IPS DF 6.9 (cell line): ENCODE measurements around the gene MIAT.

Experiments
- DNase-seq: peaks from one replicate; pipeline ENCODE4 v3.0.0-alpha.2; 2013; ENCODE audit warnings: low read depth, low spot score
- H3K27ac ChIP-seq: one replicate; pipeline ENCODE4 v1.5.1; 2013; ENCODE audit warnings: low read length, control low read depth
- H3K27me3 ChIP-seq: 2 replicates; pipeline ENCODE4 v1.6.1; 2013; ENCODE audit warnings: mild to moderate bottlenecking, low read length; ENCODE audit not compliant: control insufficient read depth, insufficient read depth
- H3K36me3 ChIP-seq: 2 replicates; pipeline ENCODE4 v1.6.1; 2013; ENCODE audit warnings: low read length; ENCODE audit not compliant: control insufficient read depth, insufficient read depth
- H3K4me1 ChIP-seq: 2 replicates; pipeline ENCODE4 v1.6.1; 2013; ENCODE audit warnings: low read length; ENCODE audit not compliant: control insufficient read depth, insufficient read depth
- H3K4me3 ChIP-seq: 2 replicates; pipeline ENCODE4 v1.5.1; 2013; ENCODE audit warnings: mild to moderate bottlenecking, low read length
- H3K9me3 ChIP-seq: 2 replicates; pipeline ENCODE4 v1.6.1; 2013; ENCODE audit warnings: low read length, inconsistent platforms; ENCODE audit not compliant: control insufficient read depth, insufficient read depth
- WGBS: extraction: QIAGEN DNeasy Blood & Tissue Kit; methylation state at CpG from one replicate; pipeline ENCODE4 v1.1.7; 2013; ENCODE audit warnings: mixed read lengths, missing lambda C conversion rate; ENCODE audit not compliant: insufficient read length, insufficient coverage; 5-methylcytosine and 5-hydroxymethylcytosine counted together

MIAT gene

GRCh38 chr22:26679003-26679629 lies 21.7 kb downstream of the MIAT start:
- WGBS, result no CpG with 5 or more reads among the region's 9 CpGs
- Histone ChIP-seq H3K27ac (no peak overlapping the region), H3K9me3 (no peaks in the 10 kb centered on the region), H3K4me1 (peaks cover 5% of the 10 kb centered on the region; the same call in 1 of the 2 replicates), H3K4me3 (no peak overlapping the region), H3K27me3 (no peaks in the 10 kb centered on the region), H3K36me3 (no peaks in the 10 kb centered on the region)
- DNase-seq, result peak; percentile 83

GRCh38 chr22:26680485-26680884 lies 23.1 kb downstream of the MIAT start:
- Histone ChIP-seq H3K9me3 (no peaks in the 10 kb centered on the region), H3K4me1 (peaks cover 5% of the 10 kb centered on the region; the same call in 1 of the 2 replicates), H3K4me3 (no peak overlapping the region), H3K27ac (no peak overlapping the region), H3K27me3 (no peaks in the 10 kb centered on the region), H3K36me3 (no peaks in the 10 kb centered on the region)
- no peak for DNase-seq
- no CpG with 5 or more reads among the region's 3 CpGs for WGBS

DNA sequence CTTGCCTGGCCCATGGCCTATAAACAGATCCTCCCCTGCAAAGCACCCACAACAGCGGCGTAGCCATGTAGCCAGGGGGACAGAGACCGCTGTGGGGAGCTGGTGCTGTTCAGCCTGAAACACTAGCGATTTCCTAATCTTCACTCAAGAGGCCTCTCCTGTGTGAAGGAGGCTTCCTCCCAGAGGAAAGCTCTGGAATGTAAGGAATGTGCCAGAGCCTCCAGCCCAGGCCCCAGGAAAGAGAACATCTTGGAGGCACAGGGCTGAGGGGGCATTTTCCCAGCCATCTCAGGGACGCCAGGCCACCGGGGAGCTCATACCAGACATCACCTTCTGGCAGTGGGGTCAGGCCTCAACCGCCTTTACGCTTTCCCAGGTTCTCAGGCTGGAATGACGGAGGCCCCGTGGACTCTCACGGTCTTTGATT lies 24.0 kb downstream of the MIAT start:
- Histone ChIP-seq H3K4me1 (peaks cover 5% of the 10 kb centered on the region; the same call in 1 of the 2 replicates), H3K27me3 (no peaks in the 10 kb centered on the region), H3K27ac (no peak overlapping the region), H3K4me3 (no peak overlapping the region), H3K9me3 (no peaks in the 10 kb centered on the region), H3K36me3 (no peaks in the 10 kb centered on the region)
- DNase-seq, result no peak
- WGBS, result no CpG with 5 or more reads among the region's 11 CpGs

GRCh38 chr22:26684168-26684567 lies 26.8 kb downstream of the MIAT start:
- DNase-seq, result no peak
- Histone ChIP-seq H3K27ac (no peak overlapping the region), H3K4me1 (peaks cover 5% of the 10 kb centered on the region; the same call in 1 of the 2 replicates), H3K4me3 (no peak overlapping the region), H3K9me3 (no peaks in the 10 kb centered on the region), H3K27me3 (no peaks in the 10 kb centered on the region), H3K36me3 (no peaks in the 10 kb centered on the region)
- WGBS, result no CpG with 5 or more reads among the region's 2 CpGs

DNA sequence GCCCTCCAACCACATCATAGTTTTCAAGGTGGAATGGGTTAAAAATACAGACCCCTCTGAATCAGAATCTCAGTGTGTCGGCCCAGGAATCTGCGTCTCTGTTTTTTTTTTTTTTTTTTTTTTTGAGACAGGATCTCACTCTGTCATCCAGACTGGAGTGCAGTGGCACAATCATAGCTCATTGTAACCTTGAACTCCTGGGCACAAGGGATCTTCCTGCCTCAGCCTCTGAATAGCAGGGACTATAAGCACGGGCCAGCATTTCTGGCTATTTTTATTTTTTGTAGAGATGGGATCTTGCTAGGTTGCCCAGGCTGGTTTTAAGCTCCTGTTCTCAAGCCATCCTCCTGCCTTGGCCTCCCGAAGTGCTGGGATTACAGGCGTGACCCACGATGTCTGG lies 28.2 kb downstream of the MIAT start:
- Histone ChIP-seq H3K4me1 (peaks cover 7% of the 10 kb centered on the region; the same call in 1 of the 2 replicates), H3K4me3 (no peak overlapping the region), H3K27ac (no peak overlapping the region), H3K36me3 (no peaks in the 10 kb centered on the region), H3K9me3 (no peaks in the 10 kb centered on the region), H3K27me3 (no peaks in the 10 kb centered on the region)
- DNase-seq, result no peak
- no CpG with 5 or more reads among the region's 6 CpGs for WGBS

DNA sequence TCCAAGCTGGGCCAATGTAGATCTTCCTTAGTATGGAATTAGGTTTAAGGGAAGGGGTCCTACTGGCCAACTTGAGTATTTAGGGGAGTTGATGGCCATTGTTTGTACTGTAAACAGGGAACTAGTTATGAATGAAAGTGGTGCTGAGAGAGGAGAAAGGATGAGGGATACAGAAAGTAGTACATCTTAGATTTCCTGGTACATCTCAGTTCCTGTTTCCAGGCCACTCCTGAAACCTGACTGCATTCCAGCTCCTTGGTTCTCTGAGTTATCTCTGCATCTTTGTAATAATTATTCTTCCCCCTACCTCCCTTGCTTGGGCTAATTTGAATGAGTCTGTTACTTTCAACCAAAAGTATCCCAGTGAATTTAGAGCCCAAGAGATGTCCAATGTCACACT lies 30.1 kb downstream of the MIAT start:
- H3K27me3 ChIP-seq, result no peaks in the 10 kb centered on the region
- DNase-seq, result no peak
- H3K36me3 ChIP-seq, result no peaks in the 10 kb centered on the region
- H3K4me3 ChIP-seq, result no peak overlapping the region
- no peaks in the 10 kb centered on the region for H3K9me3 ChIP-seq
- 0 out of 2 replicates have a peak, but pooled peaks cover 2% of the 10 kb centered on the region for H3K4me1 ChIP-seq
- H3K27ac ChIP-seq, result no peak overlapping the region

- no peak overlapping the region for H3K27ac ChIP-seq
- H3K4me1 ChIP-seq, result 0 out of 2 replicates have a peak, but pooled peaks cover 2% of the 10 kb centered on the region
- H3K9me3 ChIP-seq, result no peaks in the 10 kb centered on the region
- no peak overlapping the region for H3K4me3 ChIP-seq
- H3K36me3 ChIP-seq, result no peaks in the 10 kb centered on the region
- H3K27me3 ChIP-seq, result no peaks in the 10 kb centered on the region
- no CpG with 5 or more reads among the region's 12 CpGs for WGBS
- DNase-seq, result no peak
Observed at GRCh38 chr22:26689513-26690301, 32.3 kb downstream of the MIAT start.

DNA sequence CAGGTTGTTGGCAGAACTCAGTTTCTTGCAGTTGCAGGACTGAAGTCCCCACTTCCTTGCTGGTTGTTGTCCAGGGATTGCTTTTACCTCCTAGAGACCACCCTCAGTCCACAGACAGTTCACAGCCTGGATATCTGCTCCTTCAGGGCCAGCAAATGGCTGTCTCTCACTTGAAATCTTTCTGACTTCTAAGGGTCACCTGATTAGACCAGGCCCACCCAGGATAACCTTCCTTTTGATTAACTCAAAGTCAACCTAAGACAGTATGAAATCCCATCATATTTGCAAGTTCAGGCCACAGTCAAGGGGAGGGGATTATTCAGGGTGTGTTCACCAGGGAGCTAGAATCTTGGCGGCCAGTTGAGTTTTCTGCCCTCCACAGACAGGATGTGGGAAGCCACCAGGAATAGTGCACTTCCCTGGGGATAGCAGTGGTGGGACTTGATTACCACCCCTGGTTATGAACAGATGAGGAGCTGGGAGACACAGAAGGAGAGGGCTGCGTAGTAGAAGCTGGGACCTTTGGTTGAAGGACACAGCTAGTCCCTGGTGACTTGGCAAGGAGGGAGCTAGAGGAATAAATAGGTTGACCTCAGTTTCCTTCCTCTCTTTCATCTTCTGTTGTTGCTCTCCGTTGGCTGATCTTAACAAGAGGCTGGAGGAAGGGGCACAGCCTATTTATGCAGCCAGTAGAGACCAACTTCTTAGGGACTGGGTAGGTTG lies 33.4 kb downstream of the MIAT start:
- WGBS, result no CpG with 5 or more reads among the region's 3 CpGs
- no peak overlapping the region for H3K27ac ChIP-seq
- H3K9me3 ChIP-seq, result no peaks in the 10 kb centered on the region
- no peaks in the 10 kb centered on the region for H3K36me3 ChIP-seq
- no peak for DNase-seq
- H3K27me3 ChIP-seq, result no peaks in the 10 kb centered on the region
- no peak overlapping the region for H3K4me3 ChIP-seq
- 0 out of 2 replicates have a peak, but pooled peaks cover 2% of the 10 kb centered on the region for H3K4me1 ChIP-seq

GRCh38 chr22:26691377-26691716 lies 34.0 kb downstream of the MIAT start:
- Histone ChIP-seq H3K9me3 (no peaks in the 10 kb centered on the region), H3K4me3 (no peak overlapping the region), H3K4me1 (0 out of 2 replicates have a peak, but pooled peaks cover 2% of the 10 kb centered on the region), H3K27ac (no peak overlapping the region), H3K36me3 (no peaks in the 10 kb centered on the region), H3K27me3 (no peaks in the 10 kb centered on the region)
- no peak for DNase-seq
- no CpG with 5 or more reads among the region's 6 CpGs for WGBS

GRCh38 chr22:26692215-26692614 lies 34.8 kb downstream of the MIAT start:
- no CpG with 5 or more reads among the region's 3 CpGs for WGBS
- H3K36me3 ChIP-seq, result no peaks in the 10 kb centered on the region
- no peak for DNase-seq
- H3K27ac ChIP-seq, result no peak overlapping the region
- no peak overlapping the region for H3K4me3 ChIP-seq
- no peaks in the 10 kb centered on the region for H3K27me3 ChIP-seq
- H3K9me3 ChIP-seq, result no peaks in the 10 kb centered on the region
- H3K4me1 ChIP-seq, result 0 out of 2 replicates have a peak, but pooled peaks cover 2% of the 10 kb centered on the region
